HepG2 (cell line): Measurements from ENCODE around the gene FGF16. TPM values are rescaled to one million over a fixed set of nuclear protein-coding genes. Genes with fewer than 3 reads are reported as not detected.

Source experiments
- ATAC-seq: fragments of 200-7000 bp; cut with Tn5 transposase; 3 replicates; pipeline ENCODE4 v1.9.1; 2020; ENCODE audit warnings: mild to moderate bottlenecking, moderate library complexity
- BruUV-seq: library from RNA; stranded (reverse); fragments of 400-500 nt; replicated peaks from 2 replicates; lab custom pipeline; 2021; lab: Mats Ljungman, UMichigan
- CTCF ChIA-PET: fragments of 300-600 bp; formaldehyde crosslinking; extraction: SDS; loops from one replicate; lab custom pipeline; 2021; ENCODE audit warnings: low total read pairs, inconsistent platforms, low intra/inter-chr PET ratio; lab: Yijun Ruan, JAX
- POLR2A ChIA-PET: fragments of 350-600 bp; sonication (Branson Sonifier 250); formaldehyde crosslinking; loops from one replicate; lab custom pipeline; 2020; ENCODE audit warnings: antibody characterized with exemption, inconsistent platforms; lab: Yijun Ruan, JAX
- DNase-seq: peaks from one replicate; pipeline ENCODE4 v3.0.0-alpha.2; 2015; ENCODE audit warnings: low spot score
- FAIRE-seq: peaks from 3 replicates; lab custom pipeline; 2011; peaks lifted over from hg19 to GRCh38; lab: Jason Lieb, UNC
- H2AFZ ChIP-seq: one replicate; pipeline ENCODE4 v1.6.1; 2011; ENCODE audit warnings: low read length, inconsistent platforms
- H3K27ac ChIP-seq: fragments of 300-600 bp; 3 replicates; pipeline ENCODE4 v1.8.0; 2011; ENCODE audit warnings: mixed run types, mild to moderate bottlenecking, mixed read lengths, low read length, inconsistent platforms; ENCODE audit not compliant: insufficient read depth; ENCODE audit errors: extremely low read length
- H3K27me3 ChIP-seq, 2 experiments: fragments of 200-600 bp in 1 of 2; 2 replicates in 1 of 2; 3 replicates in 1 of 2; pipeline versions ENCODE4 v1.6.0 to v1.8.0; 2011; ENCODE audit warnings: low read length in 2 of 2, mild to moderate bottlenecking in 2 of 2, moderate library complexity in 2 of 2, inconsistent platforms in 1 of 2; ENCODE audit not compliant: insufficient read depth in 2 of 2, control insufficient read depth in 1 of 2
- H3K36me3 ChIP-seq, 2 experiments: fragments of 200-600 bp in 1 of 2; replicated peaks in 1 of 2; 2 replicates in 1 of 2; 3 replicates in 1 of 2; pipeline versions ENCODE4 v1.5.1 to v1.8.0; 2011; ENCODE audit warnings: low read length in 2 of 2, inconsistent platforms in 1 of 2; ENCODE audit not compliant: insufficient read depth in 2 of 2, control insufficient read depth in 1 of 2
- H3K4me1 ChIP-seq: 2 replicates; pipeline ENCODE4 v1.5.1; 2012; ENCODE audit warnings: low read length, inconsistent platforms; ENCODE audit not compliant: insufficient read depth
- H3K4me2 ChIP-seq: 2 replicates; pipeline ENCODE4 v1.6.0; 2011; ENCODE audit warnings: low read depth, low read length, inconsistent platforms
- H3K4me3 ChIP-seq, 3 experiments: fragments of 200-600 bp in 1 of 3; sonication (generic), shearing (Covaris generic) in 1 of 3; replicated peaks in 1 of 3; 2 replicates each; pipeline ENCODE4 v1.5.1; 2011 to 2016; ENCODE audit warnings: low read length in 3 of 3, inconsistent platforms in 2 of 3, low read depth in 2 of 3, mild to moderate bottlenecking in 2 of 3, control low read depth in 1 of 3, mixed read lengths in 1 of 3; ENCODE audit not compliant: insufficient read depth in 1 of 3
- H3K79me2 ChIP-seq: one replicate; pipeline ENCODE4 v1.6.1; 2011; ENCODE audit warnings: low read length, inconsistent platforms; ENCODE audit not compliant: insufficient read depth
- H3K9ac ChIP-seq: 2 replicates; pipeline ENCODE4 v1.6.0; 2011; ENCODE audit warnings: mild to moderate bottlenecking, low read depth, low read length, inconsistent platforms; ENCODE audit not compliant: insufficient read depth
- H3K9me3 ChIP-seq: 2 replicates; pipeline ENCODE4 v1.5.1; 2012; ENCODE audit warnings: mild to moderate bottlenecking, low read length
- H4K20me1 ChIP-seq: 2 replicates; pipeline ENCODE4 v1.6.0; 2011; ENCODE audit warnings: inconsistent platforms, mild to moderate bottlenecking, low read length, moderate library complexity; ENCODE audit not compliant: insufficient read depth
- ESRRA ChIP-seq: sonication (generic); formaldehyde crosslinking; IDR thresholded peaks from 2 replicates; pipeline ENCODE4 v1.5.1; 2020; ENCODE audit warnings: mild to moderate bottlenecking, low read depth, missing genetic modification reagents
- GLI4 ChIP-seq: sonication (generic); formaldehyde crosslinking; IDR thresholded peaks from 2 replicates; pipeline ENCODE4 v1.5.1; 2020; ENCODE audit warnings: missing genetic modification reagents, mild to moderate bottlenecking, moderate library complexity, borderline replicate concordance
- PHF20 ChIP-seq: sonication (generic); formaldehyde crosslinking; IDR thresholded peaks from 2 replicates; pipeline ENCODE4 v1.5.0; 2020; ENCODE audit warnings: mild to moderate bottlenecking, missing genetic modification reagents
- SAFB2 ChIP-seq: sonication (generic); formaldehyde crosslinking; IDR thresholded peaks from 2 replicates; pipeline ENCODE4 v1.5.1; 2020; ENCODE audit warnings: missing genetic modification reagents, low read depth, mild to moderate bottlenecking, borderline replicate concordance
- ZNF160 ChIP-seq: sonication (generic); formaldehyde crosslinking; IDR thresholded peaks from 2 replicates; pipeline ENCODE4 v1.8.0; 2022; ENCODE audit warnings: mild to moderate bottlenecking, inconsistent platforms, missing genetic modification reagents
- WGBS: methylation state at CpG from one replicate; pipeline ENCODE4 v1.1.6; 2017; ENCODE audit warnings: low lambda C conversion rate; 5-methylcytosine and 5-hydroxymethylcytosine counted together
- in situ Hi-C: cut with HindIII; loops from 2 replicates; pipeline ENCODE4 v1.10.0; 2017; ENCODE audit warnings: low pct_unique_long_range_greater_than_20kb; ENCODE audit not compliant: extremely low pct_ligation_motif_present
- intact Hi-C: fragments of 100-400 bp; cut with micrococcal nuclease; formaldehyde crosslinking; loops from one replicate; pipeline ENCODE4 v1.10.0; 2022; ENCODE audit not compliant: unreplicated experiment
- polyA plus RNA-seq, 8 experiments: library from polyadenylated mRNA; depleted of rRNA in 3 of 8; stranded (reverse) in 7 of 8; unstranded in 1 of 8; fragments of >200 nt; fragmentation: Illumina TruSeq in 4 of 8; extraction: Trizol in 4 of 8; gene quantifications; 2 replicates each; pipeline versions ENCODE4 v1.2.1 to v1.2.3, GENCODE V29; 2011 to 2016; ENCODE audit warnings: low read depth in 4 of 8, missing spikeins in 1 of 8, mixed read lengths in 1 of 8; ENCODE audit not compliant: insufficient read depth in 1 of 8
- total RNA-seq, 5 experiments: library from RNA; depleted of rRNA; stranded (reverse); fragments of >200 nt; fragmentation: Illumina TruSeq; extraction: Trizol; gene quantifications; 2 replicates each; pipeline ENCODE4 v1.2.3, GENCODE V29; 2016; ENCODE audit warnings: low read depth in 1 of 5
- TF ChIP-seq, protein P1 (sequence below): sonication (generic); formaldehyde crosslinking; conservative IDR thresholded peaks from 2 replicates; pipeline ENCODE4 v1.8.0; 2022; ENCODE audit warnings: missing genetic modification reagents
- TF ChIP-seq, protein P2 (sequence below): sonication (generic); formaldehyde crosslinking; IDR thresholded peaks from 2 replicates; pipeline ENCODE4 v1.4.0; 2020; ENCODE audit warnings: missing genetic modification reagents, mild to moderate bottlenecking, borderline replicate concordance

The FGF16 gene
- total and polyA plus RNA-seq, 2 of the 13 experiments (the other 11 are each of a cell fraction or from before 2014, with no cell fraction given), result not detected

DNA sequence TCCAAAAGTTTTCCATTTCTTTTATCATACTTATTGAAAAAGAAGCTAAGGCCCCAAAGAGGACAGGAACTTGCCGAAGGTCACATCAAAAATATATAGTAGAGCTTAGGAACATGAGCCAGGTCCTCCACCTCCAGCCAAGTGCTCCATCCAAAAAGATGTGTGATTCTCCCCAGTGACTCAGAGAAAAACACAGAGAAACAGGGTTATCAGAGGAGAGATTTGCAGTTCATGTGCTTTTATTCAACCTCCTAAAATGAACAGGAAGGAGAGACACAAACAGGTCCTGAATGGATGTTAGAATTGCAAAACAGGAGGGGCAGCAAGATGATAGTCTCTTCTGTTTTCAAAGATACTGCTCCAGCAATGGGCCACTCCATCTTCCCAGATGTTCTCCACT, 19.6 kb upstream of the FGF16 start:
- Histone ChIP-seq H3K4me2 (no peak overlapping the region), H3K27ac (no peak overlapping the region), H3K4me1 (no peaks in the 10 kb centered on the region), H3K27me3 (no peaks in the 10 kb centered on the region), H3K36me3 (no peaks in the 10 kb centered on the region), H2AFZ (no peak overlapping the region), H3K79me2 (no peaks in the 10 kb centered on the region), H4K20me1 (no peaks in the 10 kb centered on the region), H3K9ac (no peak overlapping the region), H3K9me3 (no peaks in the 10 kb centered on the region), H3K4me3 (no peak overlapping the region)
- BruUV-seq, result no TSS peak
- CTCF ChIA-PET, result no interaction called here
- intact Hi-C loops, result no loop called here
- ATAC-seq, result no peak
- TF ChIP-seq SAFB2 (CRISPR knock-in tag), result no peak
- TF ChIP-seq ZNF160 (CRISPR knock-in tag), result no peak
- TF ChIP-seq, protein P1, sequence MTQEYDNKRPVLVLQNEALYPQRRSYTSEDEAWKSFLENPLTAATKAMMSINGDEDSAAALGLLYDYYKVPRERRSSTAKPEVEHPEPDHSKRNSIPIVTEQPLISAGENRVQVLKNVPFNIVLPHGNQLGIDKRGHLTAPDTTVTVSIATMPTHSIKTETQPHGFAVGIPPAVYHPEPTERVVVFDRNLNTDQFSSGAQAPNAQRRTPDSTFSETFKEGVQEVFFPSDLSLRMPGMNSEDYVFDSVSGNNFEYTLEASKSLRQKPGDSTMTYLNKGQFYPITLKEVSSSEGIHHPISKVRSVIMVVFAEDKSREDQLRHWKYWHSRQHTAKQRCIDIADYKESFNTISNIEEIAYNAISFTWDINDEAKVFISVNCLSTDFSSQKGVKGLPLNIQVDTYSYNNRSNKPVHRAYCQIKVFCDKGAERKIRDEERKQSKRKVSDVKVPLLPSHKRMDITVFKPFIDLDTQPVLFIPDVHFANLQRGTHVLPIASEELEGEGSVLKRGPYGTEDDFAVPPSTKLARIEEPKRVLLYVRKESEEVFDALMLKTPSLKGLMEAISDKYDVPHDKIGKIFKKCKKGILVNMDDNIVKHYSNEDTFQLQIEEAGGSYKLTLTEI (CRISPR knock-in tag), result no peak
- no peak for TF ChIP-seq ESRRA (CRISPR knock-in tag)
- no peak for TF ChIP-seq GLI4
- TF ChIP-seq, protein P2, sequence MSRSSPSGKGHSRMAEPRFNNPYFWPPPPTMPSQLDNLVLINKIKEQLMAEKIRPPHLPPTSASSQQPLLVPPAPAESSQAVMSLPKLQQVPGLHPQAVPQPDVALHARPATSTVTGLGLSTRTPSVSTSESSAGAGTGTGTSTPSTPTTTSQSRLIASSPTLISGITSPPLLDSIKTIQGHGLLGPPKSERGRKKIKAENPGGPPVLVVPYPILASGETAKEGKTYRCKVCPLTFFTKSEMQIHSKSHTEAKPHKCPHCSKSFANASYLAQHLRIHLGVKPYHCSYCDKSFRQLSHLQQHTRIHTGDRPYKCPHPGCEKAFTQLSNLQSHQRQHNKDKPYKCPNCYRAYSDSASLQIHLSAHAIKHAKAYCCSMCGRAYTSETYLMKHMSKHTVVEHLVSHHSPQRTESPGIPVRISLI (CRISPR knock-in tag), result no peak
- TF ChIP-seq PHF20 (CRISPR knock-in tag), result no peak
- 71% methylated on average over 1 of the region's 1 CpG for WGBS
- in situ Hi-C loops, result no loop called here
- FAIRE-seq, result no peak
- POLR2A ChIA-PET, result no interaction called here
- DNase-seq, result no peak
